Ramos (cell line): ENCODE data around the gene ICAM4.

Experiments used
- in situ Hi-C: fragments of 300-500 bp; cut with MboI; formaldehyde crosslinking; loops from one replicate; pipeline ENCODE4 v1.14.3; 2022; ENCODE audit warnings: low sequenced_read_pairs; ENCODE audit not compliant: unreplicated experiment

Gene ICAM4

GRCh38 chr19:10289167-10289835 lies 2.5 kb downstream of the ICAM4 start:
- in situ Hi-C loops = no loop called here

DNA sequence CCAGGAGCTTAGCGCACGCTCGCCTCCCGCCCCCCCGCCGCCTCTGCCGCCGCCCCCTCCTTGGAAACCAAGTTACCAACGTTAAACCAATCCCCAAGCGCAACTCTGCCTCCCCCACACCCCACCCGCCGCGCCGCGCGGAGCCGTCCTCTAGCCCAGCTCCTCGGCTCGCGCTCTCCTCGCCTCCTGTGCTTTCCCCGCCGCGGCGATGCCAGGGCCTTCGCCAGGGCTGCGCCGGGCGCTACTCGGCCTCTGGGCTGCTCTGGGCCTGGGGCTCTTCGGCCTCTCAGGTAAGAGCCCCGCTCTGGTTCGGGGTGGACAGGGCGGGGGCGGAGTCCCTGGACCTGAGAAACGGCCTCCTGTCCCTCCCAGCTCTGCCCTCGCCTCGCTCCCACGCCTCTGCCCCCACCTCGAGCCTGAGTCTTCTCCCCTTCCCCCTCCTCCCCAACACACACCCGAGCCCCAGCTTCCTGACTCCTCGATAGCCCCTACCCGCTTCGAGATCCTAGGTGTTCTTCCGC lies 3.1 kb downstream of the ICAM4 start, which contains the start of gene ICAM5:
Gene ICAM5, plus strand, starts transcription at position 117 of the 521 bp plus-strand sequence. Its CDS starts 92 bp downstream, at position 209.
- in situ Hi-C loops = no loop called here

GRCh38 chr19:10290357-10290875 lies 3.7 kb downstream of the ICAM4 start:
- in situ Hi-C loops = no loop called here

DNA sequence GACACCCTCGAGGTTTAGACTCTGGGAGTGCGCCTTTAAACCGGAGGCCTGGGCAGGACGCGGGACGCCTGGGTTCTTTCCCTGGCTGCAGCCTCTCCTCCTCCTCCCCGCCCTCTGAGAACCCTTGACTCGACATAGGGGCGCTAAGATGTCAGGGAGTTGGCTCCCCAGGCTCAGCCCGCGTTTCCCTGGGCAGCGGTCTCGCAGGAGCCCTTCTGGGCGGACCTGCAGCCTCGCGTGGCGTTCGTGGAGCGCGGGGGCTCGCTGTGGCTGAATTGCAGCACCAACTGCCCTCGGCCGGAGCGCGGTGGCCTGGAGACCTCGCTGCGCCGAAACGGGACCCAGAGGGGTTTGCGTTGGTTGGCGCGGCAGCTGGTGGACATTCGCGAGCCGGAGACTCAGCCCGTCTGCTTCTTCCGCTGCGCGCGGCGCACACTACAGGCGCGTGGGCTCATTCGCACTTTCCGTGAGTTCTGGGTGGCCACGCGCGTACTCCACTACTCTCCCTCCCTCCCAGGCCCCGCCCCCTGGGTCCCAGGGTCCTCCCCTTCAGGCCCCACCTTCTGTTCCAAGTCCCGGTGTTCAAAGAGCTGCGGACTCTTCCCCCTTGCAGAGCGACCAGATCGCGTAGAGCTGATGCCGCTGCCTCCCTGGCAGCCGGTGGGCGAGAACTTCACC lies 4.3 kb downstream of the ICAM4 start:
- in situ Hi-C loops = no loop called here

DNA sequence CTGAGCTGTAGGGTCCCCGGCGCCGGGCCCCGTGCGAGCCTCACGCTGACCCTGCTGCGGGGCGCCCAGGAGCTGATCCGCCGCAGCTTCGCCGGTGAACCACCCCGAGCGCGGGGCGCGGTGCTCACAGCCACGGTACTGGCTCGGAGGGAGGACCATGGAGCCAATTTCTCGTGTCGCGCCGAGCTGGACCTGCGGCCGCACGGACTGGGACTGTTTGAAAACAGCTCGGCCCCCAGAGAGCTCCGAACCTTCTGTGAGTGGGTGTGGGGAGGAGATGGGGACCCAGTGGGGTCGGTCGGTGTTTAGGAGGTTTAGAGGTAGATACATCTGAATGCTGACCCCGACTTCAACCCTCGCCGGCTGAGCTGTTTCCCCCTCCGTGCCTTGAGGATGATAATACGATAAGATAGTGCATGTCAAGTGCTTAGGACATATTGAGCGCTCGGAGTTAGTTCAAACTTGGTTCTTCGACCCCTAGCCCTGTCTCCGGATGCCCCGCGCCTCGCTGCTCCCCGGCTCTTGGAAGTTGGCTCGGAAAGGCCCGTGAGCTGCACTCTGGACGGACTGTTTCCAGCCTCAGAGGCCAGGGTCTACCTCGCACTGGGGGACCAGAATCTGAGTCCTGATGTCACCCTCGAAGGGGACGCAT lies 4.9 kb downstream of the ICAM4 start:
- in situ Hi-C loops = no loop called here

GRCh38 chr19:10292206-10292788 lies 5.5 kb downstream of the ICAM4 start:
- in situ Hi-C loops = no loop called here

GRCh38 chr19:10292789-10293636 lies 6.3 kb downstream of the ICAM4 start:
- in situ Hi-C loops = no loop called here

- in situ Hi-C loops = no loop called here
These were observed 7.0 kb downstream of the ICAM4 start for GRCh38 chr19:10293637-10294367.

DNA sequence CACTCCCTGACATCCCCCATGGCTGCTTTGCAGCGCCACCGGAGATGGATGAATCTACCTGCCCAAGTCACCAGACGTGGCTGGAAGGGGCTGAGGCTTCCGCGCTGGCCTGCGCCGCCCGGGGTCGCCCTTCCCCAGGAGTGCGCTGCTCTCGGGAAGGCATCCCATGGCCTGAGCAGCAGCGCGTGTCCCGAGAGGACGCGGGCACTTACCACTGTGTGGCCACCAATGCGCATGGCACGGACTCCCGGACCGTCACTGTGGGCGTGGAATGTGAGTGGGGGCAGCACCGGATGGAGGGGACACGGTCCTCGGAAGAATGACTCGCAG lies 7.6 kb downstream of the ICAM4 start:
- in situ Hi-C loops = no loop called here

GRCh38 chr19:10295305-10295846 lies 8.6 kb downstream of the ICAM4 start:
- in situ Hi-C loops = no loop called here

GRCh38 chr19:10295847-10296591 lies 9.3 kb downstream of the ICAM4 start:
- in situ Hi-C loops = no loop called here

DNA sequence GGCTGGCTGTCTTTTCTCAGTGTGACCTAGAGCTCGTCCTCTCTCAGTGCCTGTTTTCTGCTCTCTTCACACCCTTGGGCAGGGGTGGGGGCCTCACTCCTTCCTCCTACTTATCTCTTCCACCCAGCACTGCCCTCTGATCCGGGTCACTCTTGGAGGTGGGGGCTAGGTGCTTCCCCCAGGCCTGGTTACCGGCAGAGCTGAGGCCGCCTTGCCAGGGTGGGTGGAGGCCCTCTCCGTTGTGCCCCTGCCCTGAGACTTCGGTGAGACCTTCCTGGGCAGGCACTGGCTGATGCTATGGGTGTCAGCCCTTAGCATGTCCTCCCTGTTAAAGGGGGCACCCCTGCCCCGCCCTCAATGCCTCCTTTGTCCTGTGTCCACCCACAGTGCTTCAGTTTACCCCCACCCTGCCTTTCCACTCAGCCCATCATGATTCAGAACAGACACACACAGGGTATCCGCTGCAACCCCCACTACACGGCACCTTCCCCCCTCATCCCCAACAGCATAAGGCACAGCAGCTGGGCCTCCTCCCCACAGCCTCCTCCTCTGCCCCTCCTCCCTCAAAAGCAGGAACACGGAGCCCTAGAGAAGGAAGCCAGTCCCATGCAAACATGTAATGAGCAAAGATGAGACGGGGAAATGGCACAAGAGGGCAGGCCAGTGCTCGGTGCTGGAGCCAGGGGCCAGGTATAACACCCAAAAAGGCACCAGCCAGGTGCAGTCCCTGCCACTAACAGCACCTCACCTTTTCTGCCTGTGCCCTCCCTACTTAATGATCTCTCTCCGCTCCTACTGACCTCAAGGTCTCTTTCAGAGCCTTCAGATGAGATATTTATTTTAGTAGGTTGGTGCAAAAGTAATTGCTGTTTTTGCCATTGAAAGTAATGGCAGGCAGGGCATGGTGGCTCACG lies 13.0 kb downstream of the ICAM4 start:
- in situ Hi-C loops = no loop called here

- in situ Hi-C loops = no loop called here
These were observed 18.5 kb downstream of the ICAM4 start for GRCh38 chr19:10305139-10305806.

DNA sequence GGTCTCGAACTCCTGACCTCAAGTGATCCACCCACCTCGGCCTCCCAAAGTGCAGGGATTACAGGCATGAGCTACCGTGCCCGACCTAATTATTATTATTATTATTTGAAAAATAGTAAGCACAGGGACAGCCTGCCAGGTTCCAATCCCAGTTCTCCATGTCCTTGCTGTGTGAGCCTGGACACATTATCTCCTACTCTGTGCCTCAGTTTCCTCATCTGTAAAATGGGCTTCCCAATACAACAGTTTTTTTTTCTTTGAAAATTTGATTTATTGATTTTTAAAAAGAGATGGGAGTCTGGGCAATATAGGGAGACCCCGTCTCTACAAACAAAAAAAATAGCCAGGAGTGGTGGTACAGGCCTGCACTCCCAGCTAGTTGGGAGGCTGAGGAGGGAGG lies 19.6 kb downstream of the ICAM4 start:
- in situ Hi-C loops = no loop called here

DNA sequence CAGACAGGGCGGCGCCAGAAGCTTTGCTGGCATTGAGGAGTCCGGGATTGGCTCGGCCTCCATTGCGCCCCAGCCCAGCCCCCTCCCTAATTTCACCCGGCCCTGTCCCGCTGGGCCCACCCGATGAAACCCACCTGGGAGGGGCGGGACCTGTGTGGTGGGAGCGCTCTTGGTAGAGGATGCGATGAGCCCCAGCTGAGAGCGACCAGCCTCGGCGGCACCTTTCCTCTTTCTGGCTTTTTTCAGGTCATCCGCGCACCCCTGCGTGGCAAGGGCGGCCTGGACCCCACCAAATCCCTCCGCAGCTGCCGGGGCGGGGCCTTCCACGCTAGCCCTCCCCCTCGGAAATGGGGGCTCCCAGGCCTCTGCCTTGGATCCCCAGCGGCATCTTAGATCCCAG lies 22.7 kb downstream of the ICAM4 start, which contains the start of gene ZGLP1:
Gene ZGLP1, minus strand, starts transcription at position 393 of the 400 bp plus-strand sequence.
- in situ Hi-C loops = no loop called here

DNA sequence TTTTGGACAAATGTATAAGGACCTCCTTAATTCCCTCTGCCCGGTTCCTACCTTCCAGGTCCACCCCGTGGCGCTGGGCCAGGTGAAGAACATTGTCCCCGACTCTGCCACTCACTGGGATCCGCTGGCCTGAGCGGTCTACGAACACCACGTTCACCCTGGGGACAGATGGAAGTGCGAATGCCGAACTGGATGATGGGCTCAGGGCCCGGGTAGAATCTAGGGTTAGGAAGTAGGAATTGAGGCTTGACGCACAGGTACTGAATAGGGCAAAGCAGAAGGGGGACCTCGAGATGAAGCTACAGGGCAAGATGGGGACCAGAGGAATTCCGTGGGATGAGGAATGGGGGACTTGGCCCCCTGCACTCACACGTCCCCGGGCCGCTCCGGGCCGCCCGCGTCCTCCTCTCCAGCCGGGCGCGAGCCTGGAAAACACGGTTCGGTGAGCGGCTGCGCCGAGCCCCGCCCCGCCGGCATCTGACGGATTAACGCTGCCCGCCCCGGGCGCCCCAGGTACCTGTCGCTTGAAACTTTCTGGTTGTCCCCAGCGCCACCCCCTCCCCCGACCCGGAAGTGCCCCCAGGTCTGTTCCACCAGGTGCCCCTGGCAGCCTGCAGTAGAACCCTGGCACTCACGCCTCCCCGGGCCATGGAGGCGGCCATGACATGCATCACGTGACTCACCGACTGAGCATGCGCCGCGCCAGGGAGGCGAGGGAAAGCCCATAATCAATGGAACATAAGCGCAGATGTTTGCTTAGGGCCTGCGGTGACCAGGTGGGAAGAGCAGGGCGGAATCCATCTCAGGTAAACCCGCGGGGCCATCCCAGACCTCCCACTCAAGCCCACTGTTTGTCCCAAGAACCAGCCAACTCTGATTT lies 28.8 kb downstream of the ICAM4 start, which contains the start of gene FDX2:
Gene FDX2, minus strand, starts transcription at position 681 of the 880 bp plus-strand sequence. Its CDS starts 19 bp downstream, at position 662.
- in situ Hi-C loops = no loop called here
